Endothelial cell of hepatic sinusoid (primary cell): Measurements from ENCODE around the gene SPN.
"Not testable (repeated sequence)": the region's sequence is repeated elsewhere in the genome, so short reads cannot be mapped to it uniquely, and the experiment has no call there.

Experiments used
- in situ Hi-C: cut with HindIII; loops from 2 replicates; pipeline ENCODE4 v1.10.0; 2017; ENCODE audit warnings: low sequenced_read_pairs

SPN gene

DNA sequence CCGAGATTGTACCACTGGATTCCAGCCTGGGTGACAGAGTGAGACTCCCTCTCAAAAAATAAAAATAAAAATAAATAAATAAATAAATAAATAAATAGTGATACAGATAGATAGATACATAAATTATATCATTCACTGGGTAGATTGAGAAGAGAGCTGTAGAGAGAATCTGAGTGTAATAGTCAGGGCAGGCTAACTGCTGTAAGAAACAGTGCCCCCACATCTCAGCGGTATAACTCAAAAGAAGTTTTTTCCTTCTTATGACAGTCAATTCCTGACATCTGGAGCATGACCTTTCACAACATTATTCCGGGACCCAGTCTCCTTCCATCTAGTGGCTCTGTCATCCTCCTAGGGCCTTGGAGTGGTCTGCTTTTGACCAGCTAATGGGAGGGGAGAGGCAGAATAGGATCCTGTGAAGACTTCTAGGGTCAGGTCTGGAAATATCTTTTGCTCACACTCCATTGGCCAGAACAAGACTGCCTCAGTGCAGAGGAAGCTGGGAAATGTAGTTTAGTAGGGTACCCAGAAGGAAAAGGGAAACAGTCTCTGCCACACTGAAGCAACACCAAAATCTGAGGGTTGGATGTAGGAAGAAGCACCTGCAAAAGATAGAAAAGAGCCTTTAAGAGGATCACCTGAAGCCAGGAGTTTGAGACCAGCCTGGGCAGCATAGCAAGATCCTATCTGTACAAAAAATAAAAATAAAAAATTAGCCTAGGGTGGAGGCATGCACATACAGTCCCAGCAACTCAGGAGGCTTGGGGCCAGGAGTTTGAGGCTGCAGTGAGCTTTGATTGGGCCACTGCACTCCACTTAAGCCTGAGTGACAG is 13.0 kb downstream of the SPN start:
- in situ Hi-C loops = no loop called here

DNA sequence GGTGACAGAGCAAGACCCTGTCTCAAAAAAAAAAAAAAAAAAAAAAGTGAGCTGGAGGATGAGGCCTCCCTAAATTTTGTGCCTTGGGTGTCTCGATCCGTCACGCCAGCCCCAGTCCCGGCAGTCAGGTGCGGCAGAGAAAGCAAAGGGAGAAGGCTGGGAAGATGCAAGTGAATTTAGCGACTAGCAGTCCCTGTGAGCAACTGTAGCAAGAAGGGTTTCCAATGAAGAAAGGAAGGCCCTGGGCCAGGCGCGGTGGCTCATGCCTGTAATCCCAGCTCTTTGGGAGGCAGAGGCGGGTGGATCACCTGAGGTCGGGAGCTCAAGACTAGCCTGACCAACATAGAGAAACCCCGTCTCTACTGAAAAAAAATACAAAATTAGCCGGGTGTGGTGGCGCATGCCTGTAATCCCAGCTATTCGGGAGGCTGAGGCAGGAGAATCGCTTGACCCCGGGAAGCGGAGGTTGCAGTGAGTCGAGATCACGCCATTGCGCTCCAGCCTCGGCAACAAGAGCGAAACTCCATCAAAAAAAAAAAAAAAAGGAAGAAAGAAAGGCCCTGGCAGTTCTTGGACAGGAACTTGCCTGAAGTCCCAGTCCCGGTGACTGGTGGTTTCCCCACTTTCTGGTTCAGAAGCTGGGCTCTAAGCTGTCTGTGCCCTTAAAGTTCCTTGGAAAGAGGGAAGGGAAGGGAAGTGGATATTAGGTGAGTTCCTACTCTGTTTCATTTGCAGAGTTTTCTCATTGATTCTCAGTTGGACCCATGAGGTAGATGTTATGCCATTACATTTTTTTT is 14.1 kb downstream of the SPN start:
- in situ Hi-C loops = no loop called here

DNA sequence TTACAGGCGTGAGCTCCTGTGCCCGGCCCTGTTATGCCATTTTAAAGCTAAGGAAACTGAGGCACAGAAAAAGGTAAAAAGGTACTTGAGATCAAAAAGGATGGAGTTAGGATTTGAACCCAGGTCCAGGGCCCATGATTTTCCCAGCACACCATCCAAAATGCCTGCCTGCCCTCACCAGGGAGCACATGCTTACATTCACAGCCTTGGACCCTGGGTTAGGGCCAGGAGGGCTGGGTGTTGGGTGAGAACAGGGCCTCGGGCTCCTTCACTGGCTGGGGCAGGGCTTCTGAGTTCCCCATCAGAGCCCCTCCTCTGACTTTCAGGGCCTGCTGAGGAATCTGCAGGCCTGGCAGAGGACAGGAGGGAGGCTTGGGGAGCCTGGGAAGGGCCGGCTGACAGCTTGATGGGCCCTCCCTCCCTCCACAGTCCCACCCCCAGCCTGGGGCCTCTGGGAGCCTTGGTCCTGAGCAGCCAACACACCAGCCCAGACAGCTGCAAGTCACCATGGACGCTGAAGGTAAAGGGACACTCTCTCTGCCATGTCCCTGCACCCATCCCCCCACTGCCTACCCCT is 15.7 kb downstream of the SPN start, which contains the start of gene QPRT:
TSS of gene QPRT (plus strand) at position 490 of the 577 bp plus-strand sequence. CDS start at position 508, 18 bp downstream.
- in situ Hi-C loops = no loop called here

DNA sequence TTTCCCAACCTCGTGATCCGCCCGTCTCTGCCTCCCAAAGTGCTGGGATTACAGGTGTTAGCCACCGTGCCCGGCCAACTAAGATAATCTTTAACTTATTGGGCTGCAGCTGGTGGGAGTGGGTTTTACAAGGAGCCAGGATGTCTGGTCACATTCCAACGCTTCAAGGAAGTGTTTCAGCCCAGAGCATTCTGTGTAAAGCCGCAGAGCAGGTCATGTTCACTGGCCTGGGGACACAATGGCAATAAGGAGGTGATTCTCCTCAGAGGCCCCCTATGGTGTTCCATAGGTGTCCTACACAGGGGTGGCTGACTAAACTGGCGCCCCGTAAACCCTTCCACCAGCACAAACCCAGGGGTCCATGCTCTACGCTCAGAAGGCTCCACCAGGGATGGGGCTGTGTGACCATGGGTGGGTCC is 17.1 kb downstream of the SPN start:
- in situ Hi-C loops = no loop called here

DNA sequence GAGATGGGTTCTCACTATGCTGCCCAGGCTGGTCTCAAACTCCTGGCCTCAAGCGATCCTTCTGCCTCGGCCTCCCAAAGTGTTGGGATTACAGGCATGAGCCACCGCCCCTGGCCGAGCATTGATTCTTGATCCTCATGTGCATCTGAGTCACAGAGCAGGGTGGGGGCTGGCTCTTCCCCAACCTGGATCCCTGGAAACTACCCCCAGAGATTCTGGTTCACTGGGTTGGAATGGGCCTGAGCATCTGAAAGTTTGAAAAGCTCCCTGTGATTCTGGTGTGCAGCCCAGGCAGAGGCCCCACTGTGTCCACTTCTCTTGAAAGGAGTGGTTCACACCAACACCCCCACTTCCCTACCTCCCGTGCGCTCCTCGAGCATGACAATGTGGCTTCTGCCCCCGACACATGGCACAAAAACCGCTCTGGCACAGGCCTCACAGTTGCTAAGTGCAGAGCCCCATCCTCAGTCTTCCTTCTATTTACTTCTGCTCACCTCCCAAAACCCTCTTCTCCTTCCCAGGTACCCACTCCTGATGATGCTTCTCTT is 20.6 kb downstream of the SPN start:
- in situ Hi-C loops = no loop called here

DNA sequence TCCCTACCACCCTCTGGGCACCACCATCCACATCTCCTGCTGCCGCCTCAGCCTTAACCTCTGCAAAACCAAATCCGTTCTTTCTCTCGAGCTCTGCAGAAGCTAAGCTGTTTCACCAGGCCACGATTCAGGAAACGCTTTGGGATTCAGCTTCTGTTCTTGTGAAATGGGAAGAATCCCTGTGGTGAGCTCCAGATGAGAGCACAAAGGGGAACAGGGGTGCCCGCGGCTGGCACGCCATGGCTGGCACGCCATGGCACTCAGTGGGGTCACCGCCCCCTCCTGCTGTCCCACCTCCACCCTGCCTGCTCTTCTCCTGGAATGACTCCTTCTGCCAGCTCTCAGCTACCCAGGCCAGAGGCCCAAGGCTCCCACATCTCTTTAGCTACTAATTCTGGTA is 21.6 kb downstream of the SPN start:
- in situ Hi-C loops = no loop called here

DNA sequence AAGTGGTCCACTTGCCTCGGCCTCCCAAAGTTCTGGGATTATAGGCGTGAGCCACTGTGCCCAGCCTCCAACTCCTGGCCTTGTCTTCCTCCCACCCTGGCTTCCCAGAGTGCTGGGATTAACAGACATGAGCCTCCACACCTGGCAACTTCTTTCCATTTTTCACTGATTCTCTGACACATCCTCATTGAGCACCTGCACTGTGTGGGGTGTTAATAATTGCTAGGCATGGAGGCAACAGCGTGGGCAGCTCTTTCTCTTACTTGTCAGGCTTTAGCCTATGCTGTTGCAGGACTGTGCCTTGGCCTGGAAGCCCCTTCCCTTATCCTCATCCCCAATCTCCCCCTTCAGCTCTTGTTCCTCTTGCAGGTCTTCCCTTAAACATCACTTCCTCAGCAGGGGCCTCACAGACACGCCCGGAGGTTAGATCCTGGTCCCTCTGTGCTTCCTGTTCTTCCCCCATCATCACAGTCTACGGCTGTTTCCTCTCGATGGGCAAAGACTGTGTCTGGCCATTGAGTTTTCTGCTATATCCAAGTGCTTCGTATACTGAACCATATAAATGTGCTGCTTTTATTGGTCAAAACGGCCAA is 23.8 kb downstream of the SPN start:
- in situ Hi-C loops = no loop called here

DNA sequence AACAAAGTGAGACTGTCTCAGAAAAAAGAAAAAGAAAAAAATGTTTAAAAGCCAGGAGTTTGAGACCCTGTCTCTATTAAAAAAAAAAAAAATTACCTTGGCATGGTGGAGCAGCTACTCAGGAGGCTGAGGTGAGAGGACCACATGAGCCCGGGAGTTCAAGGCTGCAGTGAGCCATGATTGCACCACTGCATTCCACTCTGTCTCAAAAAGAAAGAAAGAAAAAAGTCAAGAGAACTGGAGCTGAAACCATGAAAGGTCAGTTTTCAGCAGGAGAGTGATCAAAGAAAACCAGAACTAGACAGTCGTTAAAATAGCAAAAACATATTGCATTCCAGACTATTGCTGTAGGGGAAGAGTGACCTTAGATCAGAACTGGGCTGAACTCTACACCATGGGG is 24.7 kb downstream of the SPN start:
- in situ Hi-C loops = no loop called here

DNA sequence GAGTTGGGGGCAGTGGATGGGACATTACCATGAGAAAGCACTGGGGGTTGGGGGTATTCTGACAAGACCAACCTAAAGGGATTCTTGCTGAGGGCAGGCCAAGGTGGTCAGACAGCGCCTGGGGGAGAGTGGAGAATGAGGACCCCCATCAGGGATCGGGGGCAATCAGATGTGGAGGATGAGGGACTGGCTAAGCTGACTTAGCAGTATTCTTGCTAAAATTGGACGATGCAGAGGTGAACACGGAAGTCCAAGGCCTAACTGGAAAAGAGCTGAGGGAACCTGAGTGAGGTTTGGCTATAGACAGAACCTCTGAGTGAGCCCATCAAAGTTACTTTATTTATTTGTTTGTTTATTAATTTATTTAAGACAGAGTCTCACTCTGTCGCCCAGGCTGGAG is 25.1 kb downstream of the SPN start:
- in situ Hi-C loops = no loop called here

DNA sequence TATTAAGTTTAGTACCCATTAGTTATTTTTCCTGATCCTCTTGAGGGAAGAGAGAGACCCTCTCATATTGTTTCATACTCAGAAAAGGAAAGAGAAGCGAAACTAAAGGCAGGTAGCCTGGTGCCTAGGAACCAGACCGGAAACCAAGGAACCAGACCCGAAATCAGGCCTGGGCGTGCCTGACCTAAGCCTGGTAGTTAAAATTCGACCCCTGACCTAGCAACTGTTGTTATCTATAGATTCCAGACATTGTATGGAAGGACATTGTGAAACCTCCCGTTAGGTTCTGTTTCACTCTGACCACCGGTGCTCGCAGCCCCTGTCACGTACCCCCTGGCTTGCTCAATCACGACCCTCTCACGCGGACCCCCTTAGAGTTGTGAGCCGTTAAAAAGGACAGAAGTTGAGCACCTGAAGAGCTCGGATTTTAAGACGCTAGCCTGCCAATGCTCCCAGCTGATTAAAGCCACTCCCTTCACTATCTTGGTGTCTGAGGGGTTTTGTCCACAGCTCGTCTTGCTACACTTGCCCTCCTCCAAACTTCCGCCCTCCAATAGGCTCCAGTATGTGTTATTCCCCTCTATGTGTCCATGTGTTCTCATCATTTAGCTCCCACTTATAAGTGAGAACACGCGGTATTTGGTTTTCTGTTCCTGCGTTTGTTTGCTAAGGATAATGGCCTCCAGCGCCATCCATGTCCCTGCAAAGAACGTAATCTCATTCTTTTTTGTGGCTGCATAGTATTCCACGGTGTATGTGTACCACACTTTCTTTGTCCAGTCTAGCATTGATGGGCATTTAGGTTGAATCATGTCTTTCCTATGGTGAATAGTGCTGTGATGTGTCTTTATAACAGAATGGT is 26.7 kb downstream of the SPN start:
- in situ Hi-C loops = not testable (repeated sequence)

DNA sequence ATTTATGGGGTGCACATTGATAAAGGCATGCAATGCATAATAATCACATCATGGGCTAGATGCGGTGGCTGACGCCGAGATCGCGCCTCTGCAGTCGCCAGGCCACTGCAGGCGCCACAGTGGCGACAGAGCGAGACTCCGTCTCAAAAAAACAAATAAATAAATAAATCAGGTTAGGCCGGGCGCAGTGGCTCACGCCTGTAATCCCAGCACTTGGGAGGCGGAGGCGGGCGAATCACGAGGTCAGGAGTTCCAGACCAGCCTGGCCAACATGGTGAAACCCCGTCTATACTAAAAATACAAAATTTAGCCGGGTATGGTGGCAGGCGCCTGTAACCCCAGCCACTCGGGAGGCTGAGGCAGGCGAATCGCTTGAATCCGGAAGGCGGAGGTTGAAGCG is 29.6 kb downstream of the SPN start:
- in situ Hi-C loops = not testable (repeated sequence)

DNA sequence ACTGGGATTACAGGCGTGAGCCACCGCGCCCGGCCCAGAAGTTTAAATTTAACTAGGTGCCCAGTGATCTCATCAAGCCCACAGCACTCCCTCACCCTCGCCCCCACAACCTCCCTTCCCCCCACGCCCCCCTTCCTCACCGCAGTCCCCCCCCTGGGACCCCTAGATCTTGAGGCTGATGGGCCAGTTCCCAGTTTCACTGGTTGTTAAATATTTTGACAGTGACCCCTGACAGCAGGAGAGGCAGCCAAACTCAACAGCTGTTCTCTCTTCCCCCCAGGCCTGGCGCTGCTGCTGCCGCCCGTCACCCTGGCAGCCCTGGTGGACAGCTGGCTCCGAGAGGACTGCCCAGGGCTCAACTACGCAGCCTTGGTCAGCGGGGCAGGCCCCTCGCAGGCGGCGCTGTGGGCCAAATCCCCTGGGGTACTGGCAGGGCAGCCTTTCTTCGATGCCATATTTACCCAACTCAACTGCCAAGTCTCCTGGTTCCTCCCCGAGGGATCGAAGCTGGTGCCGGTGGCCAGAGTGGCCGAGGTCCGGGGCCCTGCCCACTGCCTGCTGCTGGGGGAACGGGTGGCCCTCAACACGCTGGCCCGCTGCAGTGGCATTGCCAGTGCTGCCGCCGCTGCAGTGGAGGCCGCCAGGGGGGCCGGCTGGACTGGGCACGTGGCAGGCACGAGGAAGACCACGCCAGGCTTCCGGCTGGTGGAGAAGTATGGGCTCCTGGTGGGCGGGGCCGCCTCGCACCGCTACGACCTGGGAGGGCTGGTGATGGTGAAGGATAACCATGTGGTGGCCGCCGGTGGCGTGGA is 31.5 kb downstream of the SPN start:
- in situ Hi-C loops = no loop called here

DNA sequence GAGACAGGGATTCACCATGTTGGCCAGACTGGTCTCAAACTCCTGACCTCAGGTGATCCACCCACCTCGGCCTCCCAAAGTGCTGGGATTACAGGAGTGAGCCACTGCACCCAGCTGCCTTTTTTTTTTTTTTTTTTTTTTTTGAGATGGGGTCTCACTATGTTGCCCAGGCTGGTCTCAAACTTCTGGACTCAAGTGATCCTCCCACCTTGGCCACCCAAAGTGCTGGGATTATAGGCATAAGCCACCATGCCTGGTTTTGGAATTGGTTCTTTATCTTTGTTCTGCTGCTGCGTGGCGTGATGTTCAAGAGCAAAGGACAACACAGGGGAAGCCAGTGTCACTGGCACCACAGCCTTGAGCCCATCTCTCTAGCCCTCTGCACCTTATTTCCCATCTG is 32.6 kb downstream of the SPN start:
- in situ Hi-C loops = not testable (repeated sequence)

DNA sequence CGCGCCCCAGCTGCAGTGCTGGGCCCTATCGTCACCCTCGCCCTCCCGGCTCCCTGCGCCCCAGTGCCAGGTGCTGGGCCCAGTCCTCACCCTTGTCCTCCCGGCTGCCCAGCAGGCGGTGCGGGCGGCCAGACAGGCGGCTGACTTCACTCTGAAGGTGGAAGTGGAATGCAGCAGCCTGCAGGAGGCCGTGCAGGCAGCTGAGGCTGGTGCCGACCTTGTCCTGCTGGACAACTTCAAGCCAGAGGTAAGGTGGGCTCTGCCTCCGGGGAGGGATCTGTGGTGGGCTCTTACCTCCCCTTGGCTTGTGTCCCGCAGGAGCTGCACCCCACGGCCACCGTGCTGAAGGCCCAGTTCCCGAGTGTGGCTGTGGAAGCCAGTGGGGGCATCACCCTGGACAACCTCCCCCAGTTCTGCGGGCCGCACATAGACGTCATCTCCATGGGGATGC is 33.9 kb downstream of the SPN start:
- in situ Hi-C loops = no loop called here

DNA sequence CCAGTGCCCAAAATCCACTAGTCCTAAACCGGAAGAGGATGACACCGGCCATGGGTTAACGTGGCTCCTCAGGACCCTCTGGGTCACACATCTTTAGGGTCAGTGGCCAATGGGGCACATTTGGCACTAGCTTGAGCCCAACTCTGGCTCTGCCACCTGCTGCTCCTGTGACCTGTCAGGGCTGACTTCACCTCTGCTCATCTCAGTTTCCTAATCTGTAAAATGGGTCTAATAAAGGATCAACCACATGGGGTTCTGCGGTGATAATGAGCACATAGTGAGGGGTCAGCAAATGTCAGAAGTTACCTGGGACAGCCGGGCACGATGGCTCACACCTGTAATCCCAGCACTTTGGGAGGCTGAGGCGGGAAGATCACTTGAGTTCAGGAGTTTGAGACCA is 34.3 kb downstream of the SPN start:
- in situ Hi-C loops = no loop called here

DNA sequence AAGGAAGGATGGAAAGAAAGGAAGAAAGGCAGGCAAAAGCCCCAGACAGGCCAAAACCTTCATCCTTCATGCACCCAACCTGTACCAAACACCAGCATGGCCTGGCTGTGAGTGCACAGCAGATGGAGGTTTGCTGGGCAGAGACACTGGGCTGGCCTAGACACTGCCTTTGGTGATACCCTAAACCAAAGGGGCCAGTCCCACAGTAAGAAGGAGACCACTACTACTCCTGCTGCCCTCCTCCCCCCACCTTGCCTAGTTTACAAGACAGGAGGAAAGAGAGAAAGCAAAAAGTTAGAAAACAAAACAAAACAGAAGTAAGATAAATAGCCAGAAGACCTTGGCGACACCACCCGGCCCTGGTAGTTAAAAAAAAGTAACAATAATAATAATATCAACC is 35.0 kb downstream of the SPN start:
- in situ Hi-C loops = no loop called here

DNA sequence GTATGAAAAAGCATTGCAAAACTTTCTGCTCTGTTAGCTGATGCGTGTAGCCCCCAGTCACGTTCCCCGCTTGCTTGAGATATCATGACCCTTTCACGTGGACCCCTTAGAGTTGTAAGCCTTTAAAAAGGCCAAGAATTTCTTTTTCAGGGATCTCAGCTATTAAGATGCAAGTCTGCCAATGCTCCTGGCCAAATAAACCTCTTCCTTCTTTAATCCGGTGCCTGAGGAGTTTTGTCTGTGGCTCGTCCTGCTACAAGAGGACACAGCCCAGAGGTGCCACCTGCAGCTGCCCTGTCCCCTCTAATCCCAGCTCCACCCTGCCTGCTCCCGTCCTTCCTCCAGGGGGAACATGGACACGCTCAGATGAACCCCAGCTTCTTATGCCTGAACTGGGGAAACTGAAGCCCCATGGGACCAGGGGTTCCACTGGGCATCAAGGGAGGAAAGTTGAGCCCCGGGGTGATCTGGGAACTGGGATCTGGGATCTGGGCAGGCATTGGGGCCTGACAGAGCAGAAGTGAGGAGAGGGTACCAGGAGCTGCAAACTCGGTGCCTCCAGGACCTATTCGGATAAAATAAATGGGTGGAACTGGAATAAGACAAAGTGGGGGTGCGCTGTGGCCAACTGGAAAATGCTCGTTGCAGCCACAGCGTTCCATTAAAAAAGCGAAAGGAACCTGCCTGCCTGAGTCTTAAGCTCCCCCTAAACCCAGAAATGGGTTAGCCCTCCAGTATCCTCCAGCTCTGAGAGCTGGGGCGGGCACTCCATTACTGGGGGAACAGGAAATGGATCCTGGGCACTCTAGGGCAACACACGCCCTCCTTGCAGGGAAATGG is 35.7 kb downstream of the SPN start:
- in situ Hi-C loops = no loop called here
